GM18861 (cell line): ENCODE data around the gene C14orf93.
"Not testable (repeated sequence)": the region's sequence is repeated elsewhere in the genome, so short reads cannot be mapped to it uniquely, and the experiment has no call there.

ENCODE experiments used
- ATAC-seq: cut with Tn5 transposase; IDR thresholded peaks from one replicate; pipeline ENCODE4 v1.9.1; 2021; ENCODE audit not compliant: unreplicated experiment

Gene C14orf93

DNA sequence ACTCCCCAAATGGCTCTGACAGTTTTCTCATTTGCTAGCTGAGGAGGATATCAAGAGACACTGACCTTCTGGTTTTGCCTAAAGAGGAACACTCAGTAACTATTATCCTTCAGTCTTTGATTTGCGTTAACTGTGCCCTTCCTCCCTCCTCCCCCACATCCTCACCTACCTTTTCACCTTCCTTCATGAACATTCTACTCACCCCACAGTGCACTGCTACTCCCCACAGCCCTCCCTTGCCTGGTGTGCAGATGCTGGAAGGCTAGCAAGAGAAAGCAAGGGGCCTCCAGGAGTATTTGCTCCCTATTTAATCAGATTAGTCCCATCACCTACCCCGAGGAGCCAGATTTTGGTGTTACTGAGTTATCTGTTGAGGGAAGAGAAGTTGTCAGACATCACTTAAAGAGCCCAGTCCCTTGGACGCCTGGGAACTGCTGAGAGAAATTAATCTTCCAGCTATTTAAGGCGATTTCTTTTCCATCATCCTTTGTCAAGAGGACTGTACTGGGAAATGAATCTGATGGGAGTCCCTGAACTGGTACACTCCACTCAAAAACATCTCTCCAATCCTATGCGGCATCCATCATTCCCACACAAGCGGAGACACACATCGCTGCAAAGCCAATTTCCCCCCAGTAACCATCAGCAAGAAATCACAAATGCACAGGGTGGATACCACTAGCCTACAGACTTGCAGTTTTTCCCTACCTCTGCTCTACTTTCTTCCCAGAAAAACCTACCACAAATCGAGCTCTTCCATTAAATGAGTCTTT lies 13.3 kb upstream of the C14orf93 start:
- no peak for ATAC-seq

DNA sequence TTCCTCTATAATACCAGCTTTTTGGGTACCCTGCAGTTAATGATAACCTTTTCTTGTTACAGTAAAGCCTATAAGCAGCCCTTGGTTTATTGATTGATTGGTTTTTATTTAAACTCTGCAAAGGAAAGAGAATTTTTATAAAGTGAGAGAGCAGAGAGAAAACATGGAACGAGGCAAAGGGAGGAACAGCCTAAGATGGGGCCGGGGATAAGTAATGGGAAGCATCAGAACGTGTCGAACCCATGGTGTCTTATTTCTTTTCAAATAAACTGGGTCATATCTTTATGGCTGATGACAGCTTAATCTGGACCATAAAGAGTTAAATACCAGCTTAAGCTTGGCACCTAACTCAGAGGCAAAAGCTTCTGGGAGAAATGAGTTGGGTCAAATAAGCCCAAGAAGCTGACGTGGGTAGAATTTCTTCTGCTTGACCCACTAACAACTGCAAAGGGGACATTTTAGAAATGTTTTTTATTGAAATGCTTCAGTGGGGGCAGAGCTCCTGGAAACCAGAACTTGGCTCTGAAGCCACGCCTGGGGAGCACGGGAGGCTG lies 12.0 kb upstream of the C14orf93 start:
- ATAC-seq = no peak

DNA sequence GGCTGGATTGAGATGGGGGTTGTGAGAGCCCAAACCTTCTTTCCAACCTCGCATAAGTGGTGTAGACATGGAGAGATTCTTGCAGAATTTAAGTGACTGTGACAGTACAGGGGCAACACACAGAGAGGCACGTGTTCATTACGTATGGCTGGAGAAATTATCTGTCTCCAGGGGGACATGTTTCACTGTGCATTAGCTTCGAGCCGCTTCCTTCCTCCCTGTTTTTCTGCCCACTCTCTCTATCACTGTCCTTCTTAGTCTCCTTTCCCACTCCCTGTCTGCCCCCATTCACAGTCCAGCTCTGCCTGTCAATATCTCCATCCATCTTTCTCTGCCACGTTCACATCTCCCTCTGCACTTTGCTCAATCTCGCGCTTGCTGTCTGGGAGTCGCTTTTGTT lies 11.5 kb upstream of the C14orf93 start:
- no peak for ATAC-seq

DNA sequence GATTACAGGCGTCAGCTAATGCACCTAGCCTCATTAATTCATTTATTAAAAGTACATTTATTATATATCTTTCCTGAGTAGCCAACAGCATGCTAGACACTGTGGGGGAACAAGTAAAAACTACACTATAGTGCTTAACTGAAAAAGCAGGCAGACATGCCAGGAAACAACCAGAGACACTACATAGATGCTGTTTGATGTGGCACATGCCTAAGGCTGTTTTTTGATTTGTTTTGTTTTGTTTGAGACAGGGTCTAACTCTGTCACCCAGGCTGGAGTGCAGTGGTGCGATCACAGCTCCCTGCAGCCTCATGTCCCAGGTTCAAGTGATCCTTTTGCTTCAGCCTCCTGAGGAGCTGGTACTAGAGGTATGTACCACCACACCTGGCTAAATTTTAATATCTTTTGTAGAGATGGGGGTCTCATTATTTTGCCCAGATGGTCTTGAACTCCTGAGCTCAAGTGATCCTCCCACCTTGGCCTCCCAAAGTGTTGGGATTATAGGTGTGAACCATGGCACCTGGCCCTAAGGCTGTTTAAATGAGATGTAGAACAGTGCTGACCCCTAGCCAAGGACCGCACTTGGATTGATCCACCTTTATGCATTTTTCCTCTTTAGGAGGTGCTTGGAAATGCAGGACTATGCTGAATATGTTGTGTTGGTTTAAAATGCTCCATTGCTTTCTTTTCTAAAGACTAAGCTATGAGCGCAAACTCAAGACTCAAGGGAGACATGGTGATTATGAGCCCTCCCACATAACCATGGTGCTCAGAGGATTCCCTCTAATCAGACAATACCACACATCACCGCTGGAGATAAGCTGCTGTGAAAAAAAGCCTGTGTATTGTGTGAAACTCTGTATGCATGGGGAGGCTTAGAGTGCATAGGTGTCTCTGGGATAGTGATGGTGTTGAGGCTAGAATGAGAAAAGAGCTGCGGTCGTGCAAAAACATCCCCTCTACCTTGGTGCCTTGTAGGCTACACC lies 10.5 kb upstream of the C14orf93 start:
- ATAC-seq = no peak

DNA sequence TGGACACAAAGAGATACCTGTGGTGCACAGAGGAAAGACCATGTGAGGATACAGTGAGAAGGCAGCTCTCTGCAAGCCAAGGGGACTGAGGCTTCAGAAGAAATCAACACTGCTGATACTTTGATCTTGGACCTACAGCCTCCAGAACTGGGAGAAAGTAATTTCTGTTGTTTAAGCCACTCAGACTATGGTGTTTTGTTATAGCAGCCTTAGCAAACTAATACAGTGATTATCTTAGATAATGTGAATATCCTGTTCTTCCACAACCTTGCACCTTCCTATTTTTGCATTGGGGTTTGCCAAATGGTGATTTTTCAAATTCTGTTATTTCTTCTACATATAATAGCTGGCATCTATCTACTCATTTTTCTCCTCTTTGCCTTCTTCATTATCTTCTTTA lies 8.2 kb upstream of the C14orf93 start:
- no peak for ATAC-seq

DNA sequence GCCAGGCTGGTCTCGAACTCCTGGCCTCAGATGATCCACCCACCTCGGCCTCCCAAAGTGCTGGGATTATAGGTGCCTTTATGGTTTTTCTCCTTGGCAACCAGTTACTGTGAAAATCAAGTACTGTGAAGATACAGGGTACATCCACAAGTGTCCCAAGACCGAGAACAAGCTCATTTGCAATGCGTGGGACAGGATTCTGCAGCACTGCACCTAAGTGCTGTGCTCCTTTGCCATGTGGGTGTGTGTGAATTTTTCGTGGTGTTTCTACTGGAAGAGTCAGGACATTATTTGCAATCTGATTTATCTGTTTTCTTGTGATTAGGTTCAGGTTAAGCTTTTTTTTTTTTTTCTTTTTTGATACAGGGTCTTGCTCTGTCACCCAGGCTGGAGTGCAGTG lies 7.1 kb upstream of the C14orf93 start:
- no peak for ATAC-seq

DNA sequence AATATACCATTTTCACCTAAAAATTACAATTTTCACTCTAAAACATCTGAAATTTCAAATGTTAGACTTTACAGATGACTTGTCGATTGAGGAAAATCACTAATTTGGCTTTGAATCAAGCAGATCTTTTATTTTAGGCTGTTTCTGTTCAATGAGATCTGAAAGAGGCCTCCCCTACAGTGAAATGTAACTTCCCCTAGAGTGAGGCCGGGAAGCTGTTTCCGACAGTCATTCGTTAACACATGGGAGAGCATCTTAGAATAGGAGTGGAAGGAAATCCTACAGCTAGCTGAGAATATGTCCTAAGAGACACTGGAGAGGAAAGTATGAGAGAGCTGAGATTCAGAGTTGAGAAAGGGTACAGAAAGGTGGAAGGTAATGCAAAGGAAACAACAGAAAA lies 5.7 kb upstream of the C14orf93 start:
- no peak for ATAC-seq

DNA sequence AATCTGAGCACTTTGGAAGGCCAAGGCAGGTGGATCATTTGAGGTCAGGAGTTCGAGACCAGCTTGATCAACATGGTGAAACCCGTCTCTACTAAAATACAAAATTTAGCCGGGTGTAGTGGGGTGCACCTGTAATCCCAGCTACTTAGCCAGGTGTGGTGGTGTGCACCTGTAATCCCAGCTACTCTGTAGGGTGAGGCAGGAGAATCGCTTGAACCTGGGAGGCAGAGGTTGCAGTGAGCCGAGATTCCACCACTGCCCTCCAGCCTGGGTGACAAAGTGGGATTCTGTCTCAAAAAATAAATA lies 3.8 kb upstream of the C14orf93 start:
- not testable (repeated sequence) for ATAC-seq

DNA sequence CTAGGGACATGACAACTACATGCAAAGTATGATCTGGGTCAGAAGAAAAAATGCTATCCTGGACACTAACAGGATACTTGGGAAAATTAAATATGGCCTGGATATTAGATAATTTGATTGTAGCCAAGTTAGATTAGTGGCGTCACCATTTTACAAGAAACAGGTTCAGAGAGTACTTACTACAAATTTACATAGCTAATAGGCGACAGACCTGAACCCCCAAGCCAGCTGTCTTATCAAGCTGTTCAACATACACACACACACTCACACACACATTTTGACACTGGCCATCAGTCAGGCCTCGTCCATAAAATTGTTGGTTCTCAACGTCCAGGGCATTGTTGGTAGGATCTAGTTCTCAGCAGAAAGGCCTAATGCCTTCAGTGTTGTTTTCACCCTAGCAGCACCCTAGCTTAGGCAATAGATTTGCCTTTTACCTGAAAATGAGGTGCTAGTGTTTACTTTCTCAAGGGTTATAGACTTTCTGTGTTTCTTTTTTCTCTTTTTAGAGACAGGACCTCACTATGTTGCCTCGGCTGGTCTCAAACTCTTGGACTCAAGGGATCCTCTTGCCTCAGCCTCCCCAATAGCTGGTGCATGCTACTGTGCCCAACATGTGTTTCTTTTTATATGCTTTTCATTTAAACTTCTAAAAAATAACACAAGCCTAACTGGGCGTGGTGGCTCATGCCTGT lies 3.3 kb upstream of the C14orf93 start:
- no peak for ATAC-seq

DNA sequence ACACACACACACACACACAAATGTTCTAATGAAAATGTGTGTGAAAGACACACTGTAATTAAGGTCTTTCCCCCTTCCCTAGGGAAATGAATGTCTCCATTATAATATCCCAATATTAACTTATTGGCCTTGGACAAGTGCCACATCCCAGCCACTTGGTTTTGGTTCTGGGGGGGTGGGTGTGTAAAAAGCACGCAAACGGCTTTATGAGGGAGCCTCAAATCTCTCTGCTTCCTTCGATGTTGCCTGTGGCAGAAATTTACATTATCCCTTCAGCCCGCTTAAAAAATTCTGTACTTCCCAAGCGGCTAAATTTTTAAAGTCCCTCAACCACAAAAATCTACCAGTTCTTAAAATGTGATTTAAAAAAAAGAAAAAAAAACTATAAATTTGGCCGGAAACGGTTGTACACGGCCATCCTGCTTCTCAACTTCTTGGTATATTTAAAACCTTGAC lies 432 bp downstream of the C14orf93 start:
- no peak for ATAC-seq

DNA sequence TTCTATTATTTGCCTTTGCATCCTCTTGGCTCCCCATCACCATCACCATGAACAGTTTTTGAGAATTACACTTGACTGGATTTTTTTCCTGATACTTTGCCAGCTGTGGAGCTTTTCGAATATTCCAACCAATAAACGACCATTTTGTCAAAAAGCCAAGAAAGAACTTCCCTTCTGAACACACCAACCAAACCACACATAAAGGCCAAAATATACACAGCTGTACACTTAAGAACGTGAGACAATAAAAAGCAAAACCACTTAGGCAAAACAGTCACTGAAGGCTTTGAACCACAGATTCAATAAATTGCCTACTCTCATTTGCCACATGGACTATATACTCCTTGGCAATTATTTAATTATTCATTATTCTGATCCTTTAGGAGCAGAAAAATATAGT lies 1.1 kb downstream of the C14orf93 start:
- no peak for ATAC-seq

DNA sequence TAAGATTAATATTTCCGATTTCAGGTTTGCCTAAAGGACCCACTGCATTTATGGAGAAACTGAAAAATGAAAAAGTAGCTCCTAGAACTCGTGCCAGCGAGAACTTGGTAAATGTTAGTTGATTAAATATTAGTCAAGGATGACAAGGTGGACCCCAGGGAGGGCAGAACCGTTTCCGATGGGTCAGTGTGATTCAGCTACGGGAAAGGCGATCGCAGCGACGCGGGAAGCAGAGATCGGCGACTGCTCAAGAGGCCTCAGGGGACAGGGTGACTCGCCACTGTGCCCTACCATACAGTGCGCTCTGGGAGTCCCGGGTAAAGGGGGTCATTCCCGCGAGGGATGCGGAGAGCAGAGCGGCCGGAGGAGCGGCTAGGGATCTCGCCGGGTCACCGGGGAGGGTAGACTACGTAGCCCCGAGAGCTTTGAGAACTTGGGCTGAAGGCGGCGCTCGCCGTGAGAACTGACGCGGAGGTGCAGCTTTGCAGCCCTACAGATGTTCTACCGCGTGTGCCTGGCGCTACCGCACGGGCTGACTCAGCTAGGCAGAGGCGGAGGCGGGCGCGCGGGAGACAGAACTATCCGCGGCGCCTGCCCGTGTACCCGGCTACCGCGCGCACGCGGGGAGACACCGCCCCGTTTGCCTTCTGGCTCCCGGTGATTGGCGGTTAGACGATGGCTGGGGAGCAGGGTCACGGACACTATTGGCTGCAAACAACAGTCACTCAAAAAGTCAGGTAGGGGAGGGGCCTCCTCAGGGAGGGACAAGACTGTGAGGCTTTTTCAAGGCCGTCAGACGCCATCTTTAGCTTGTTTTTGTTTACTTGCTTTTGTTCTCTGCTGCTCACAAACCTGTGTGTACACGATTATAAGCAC lies 3.2 kb downstream of the C14orf93 start:
- ATAC-seq = peak; percentile 87

DNA sequence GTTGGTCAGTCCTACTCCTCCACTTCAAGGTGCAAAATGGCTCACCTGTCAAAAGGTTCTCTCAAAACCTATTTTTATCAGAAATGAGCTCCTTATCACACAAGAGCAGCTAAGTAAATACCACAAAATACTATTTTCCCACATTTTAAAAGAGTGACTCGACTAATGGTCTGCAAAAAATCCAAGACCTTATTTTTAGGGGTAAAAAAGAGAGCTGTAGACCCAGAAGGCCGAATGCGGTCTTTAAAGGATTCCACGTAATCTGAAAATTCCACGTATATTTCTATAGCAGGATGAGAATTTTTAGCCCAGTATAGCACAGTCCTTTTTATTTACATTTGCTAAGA lies 3.8 kb downstream of the C14orf93 start:
- ATAC-seq = no peak

DNA sequence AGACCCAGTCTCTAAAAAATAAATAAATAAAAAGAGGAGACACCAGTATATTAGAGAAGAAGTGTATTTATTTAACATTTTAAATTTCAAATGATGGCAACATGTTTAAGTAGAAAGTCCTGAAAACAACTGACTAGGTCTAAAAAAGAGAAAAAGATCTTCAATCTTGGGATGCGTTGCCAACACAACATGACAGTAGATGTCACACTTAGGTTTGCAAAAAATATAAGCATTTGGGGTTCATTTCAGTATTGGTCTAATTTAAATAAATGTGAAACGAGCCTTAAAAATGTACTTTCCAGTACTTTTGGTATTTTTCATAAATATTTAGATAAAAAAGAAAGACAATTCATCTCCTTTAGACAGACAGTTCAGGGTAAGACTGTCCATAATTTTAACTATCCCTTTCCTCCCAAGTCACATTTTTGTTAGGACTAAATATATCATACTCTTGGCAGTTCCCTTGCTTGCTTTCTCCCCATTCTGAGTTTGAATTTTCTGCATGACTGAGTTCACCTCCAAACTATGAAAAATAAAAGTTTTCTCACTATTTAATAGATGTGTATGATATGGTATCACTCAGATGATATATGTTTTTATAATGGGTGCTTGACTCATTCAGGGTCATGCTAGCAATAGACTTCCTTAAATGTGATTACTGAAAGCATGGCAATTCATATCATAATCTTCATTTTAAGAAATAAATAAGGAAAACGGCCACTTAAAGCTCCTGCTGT lies 4.3 kb downstream of the C14orf93 start:
- no peak for ATAC-seq

DNA sequence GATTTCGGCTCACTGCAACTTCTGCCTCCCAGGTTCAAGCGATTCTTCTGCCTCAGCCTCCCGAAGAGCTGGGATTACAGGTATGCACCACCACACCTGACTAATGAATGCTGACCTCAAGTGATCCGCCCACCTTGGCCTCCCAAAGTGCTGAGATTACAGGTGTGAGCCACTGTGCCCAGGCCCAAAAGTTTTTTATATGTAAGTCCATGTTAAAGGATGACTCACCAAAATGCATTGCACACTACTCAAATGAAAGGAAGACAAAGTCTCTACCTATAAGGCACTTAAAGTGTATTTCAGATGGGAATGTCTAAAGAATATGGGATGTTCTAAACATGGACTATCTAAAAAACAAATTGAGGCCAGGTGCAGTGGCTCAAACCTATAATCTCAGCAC lies 5.7 kb downstream of the C14orf93 start:
- not testable (repeated sequence) for ATAC-seq

DNA sequence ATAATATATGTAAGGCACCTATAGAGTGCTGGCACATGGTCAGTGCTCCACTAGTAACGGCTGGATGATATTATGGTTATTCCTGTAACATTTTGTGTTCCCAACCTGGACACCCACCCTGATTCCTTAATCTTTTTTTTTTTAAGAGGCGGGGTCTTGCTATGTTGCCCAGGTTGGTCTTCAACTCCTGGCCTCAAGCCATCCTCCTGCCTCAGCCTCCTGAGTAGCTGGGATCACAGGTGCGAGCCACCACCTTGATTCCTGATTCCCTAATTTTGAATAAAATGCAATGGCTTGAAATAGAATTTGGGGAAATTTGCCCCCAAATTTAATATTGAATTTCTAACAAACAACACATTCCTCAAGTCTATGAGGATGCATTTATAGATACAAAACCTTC lies 7.4 kb downstream of the C14orf93 start:
- ATAC-seq = no peak

DNA sequence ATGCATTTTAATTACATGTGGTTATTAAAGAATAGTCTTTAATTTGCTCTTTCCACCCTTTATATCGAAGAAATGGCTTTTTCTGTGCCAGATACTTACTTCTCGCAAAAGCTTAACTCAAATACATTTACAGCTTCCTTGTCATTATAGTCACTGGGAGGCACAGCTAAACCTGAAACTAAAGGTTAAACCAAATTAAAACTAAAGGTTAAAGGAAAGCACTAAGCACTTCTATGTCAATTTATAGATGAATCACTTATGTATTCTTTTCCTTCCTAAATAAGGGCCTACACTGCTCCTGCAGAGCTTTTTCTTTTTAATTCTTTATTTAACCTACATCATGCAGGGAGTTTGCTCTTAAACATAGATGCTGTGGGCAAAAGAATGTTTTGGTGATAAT lies 9.1 kb downstream of the C14orf93 start:
- ATAC-seq = no peak

DNA sequence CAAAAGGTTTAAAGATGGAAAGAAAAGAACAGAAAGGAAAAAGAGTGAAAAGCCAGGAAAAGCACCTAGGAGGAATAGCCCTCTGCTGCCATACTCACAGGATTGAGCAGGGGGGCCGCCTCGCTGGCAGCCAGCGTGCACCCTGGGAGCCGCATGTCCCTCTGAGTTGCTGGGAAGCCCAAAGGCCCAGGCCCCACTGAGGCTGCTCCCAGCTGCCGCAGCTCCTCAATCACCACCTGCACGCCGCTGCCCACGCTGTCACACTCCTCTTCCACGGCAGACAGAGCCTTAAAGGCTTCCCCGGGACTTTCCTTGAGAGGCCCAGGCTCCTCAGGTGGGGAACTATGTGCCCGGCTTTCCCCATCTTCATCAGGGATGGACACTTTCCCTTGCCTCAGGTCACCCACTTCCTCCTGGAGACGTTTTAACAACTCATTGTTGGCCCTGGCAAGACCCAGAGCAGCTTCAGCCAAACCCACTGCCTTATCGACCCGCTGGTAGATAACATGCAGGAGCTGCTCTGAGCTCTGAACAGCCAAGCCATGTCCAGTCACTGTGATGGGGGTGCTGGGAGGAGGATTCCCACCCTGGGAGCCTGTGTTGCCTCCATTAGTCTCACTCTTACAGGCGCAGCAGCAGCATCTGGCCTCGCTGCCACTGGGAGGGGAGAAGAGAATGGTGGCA lies 11.5 kb downstream of the C14orf93 start:
- no peak for ATAC-seq

DNA sequence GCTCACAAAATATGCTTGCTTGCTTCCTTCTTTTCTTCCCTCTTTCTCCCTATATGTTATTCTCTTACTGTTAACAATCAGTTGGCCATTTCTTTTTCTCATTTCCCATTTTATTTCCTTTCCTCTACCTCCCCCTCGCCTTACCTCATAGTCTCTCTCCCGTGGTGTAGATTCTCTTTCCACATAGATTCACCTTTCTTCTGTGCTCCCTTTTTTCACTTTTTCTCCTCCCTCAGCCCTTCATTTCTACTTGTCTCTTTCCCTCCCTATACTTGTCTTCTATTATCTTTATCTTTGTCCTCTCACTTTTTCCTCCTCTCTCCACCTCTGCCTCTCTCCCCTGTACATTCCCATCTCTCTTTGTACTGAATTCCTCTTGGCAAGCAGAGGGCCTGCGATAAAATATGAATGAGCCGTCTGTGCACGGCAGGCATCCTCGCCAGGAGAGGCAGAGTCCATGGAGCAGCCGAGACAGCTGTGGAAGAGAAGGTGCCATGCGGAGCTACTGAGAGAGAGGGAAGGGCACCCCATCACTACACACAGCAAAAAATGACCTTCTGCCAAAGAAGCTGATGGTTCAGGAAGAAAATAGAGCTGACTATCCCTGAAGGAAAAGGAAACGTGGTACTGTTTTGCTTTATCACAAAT lies 12.1 kb downstream of the C14orf93 start:
- ATAC-seq = no peak
